PFSK-1 (cell line): ENCODE results near the gene ISM2.

Experiments
- FOXP2 ChIP-seq: optimal IDR thresholded peaks from 2 replicates; pipeline ENCODE3; 2011; ENCODE audit warnings: borderline replicate concordance, control low read depth, inconsistent platforms; ENCODE audit not compliant: insufficient read depth; ENCODE audit errors: extremely low read length, extremely low read depth
- POLR2AphosphoS5 ChIP-seq: IDR thresholded peaks from 2 replicates; pipeline ENCODE4 v1.6.1; 2012; ENCODE audit warnings: low read depth, mild to moderate bottlenecking, control low read depth, low read length, moderate library complexity
- REST ChIP-seq, 2 experiments: IDR thresholded peaks; 2 replicates each; pipeline versions ENCODE4 v1.6.1 to v1.8.0; 2011 to 2012; ENCODE audit warnings: low read depth in 2 of 2, low read length in 2 of 2, control low read depth in 1 of 2, inconsistent platforms in 1 of 2, mild to moderate bottlenecking in 1 of 2, moderate library complexity in 1 of 2; ENCODE audit not compliant: insufficient read depth in 1 of 2
- SIN3A ChIP-seq: IDR thresholded peaks from 2 replicates; pipeline ENCODE4 v1.6.1; 2012; ENCODE audit warnings: mild to moderate bottlenecking, low read length, moderate library complexity, borderline replicate concordance; ENCODE audit not compliant: insufficient read depth
- TAF1 ChIP-seq: IDR thresholded peaks from 2 replicates; pipeline ENCODE4 v1.6.1; 2012; ENCODE audit warnings: low read length, control low read depth, borderline replicate concordance; ENCODE audit not compliant: insufficient read depth

ISM2 gene

GRCh38 chr14:77543240-77543551 is 44.6 kb upstream of the ISM2 start:
- TF ChIP-seq SIN3A (no peak), POLR2AphosphoS5 (no peak), REST (IDR thresholded peaks at IDR 0.05; ENCODE audit: insufficient read depth in 1 of 2, low read depth in 2 of 2, low read length in 2 of 2) (no peak), FOXP2 (no peak), TAF1 (no peak)

- TF ChIP-seq POLR2AphosphoS5 (no peak), REST (IDR thresholded peaks at IDR 0.05; ENCODE audit: insufficient read depth in 1 of 2, low read depth in 2 of 2, low read length in 2 of 2) (no peak), SIN3A (no peak), TAF1 (no peak), FOXP2 (no peak)
Observed at GRCh38 chr14:77542421-77543239, 44.0 kb upstream of the ISM2 start.

GRCh38 chr14:77541905-77542304 is 43.3 kb upstream of the ISM2 start:
- TF ChIP-seq TAF1 (no peak), REST (IDR thresholded peaks at IDR 0.05; ENCODE audit: insufficient read depth in 1 of 2, low read depth in 2 of 2, low read length in 2 of 2) (no peak), SIN3A (no peak), POLR2AphosphoS5 (no peak), FOXP2 (no peak)

GRCh38 chr14:77531071-77531470 is 32.5 kb upstream of the ISM2 start:
- TF ChIP-seq SIN3A: no peak
- TF ChIP-seq REST (IDR thresholded peaks at IDR 0.05; ENCODE audit: insufficient read depth in 1 of 2, low read depth in 2 of 2, low read length in 2 of 2): no peak
- no peak for TF ChIP-seq TAF1
- no peak for TF ChIP-seq FOXP2
- no peak for TF ChIP-seq POLR2AphosphoS5

GRCh38 chr14:77529963-77530362 is 31.3 kb upstream of the ISM2 start:
- TF ChIP-seq REST (IDR thresholded peaks at IDR 0.05; ENCODE audit: insufficient read depth in 1 of 2, low read depth in 2 of 2, low read length in 2 of 2) (no peak), TAF1 (no peak), FOXP2 (no peak), POLR2AphosphoS5 (no peak), SIN3A (no peak)
